ENCODE measurements around the gene CDH23.

GRCh38 chr10:71463111-71463510 lies 66.4 kb downstream of the CDH23 start:
- no peak for TF ChIP-seq POLR2A (IDR thresholded peaks at IDR 0.05; ENCODE audit: low read length)
- no peak for TF ChIP-seq GATA1 (IDR thresholded peaks at IDR 0.05; ENCODE audit: low read depth, low read length)

Measured in erythroblast (primary cell).